Measurements from ENCODE around the gene HDAC4.

GRCh38 chr2:239239607-239240413 is 161.0 kb downstream of the HDAC4 start:
- no peak for TF ChIP-seq REST (IDR thresholded peaks at IDR 0.05; ENCODE audit: insufficient replicate concordance, low read depth)
- no peak for TF ChIP-seq POLR2AphosphoS5 (IDR thresholded peaks at IDR 0.05; ENCODE audit: low read depth)
- TF ChIP-seq CTCF (IDR thresholded peaks at IDR 0.05; ENCODE audit: insufficient read depth, low read length), result no peak
- peak; percentile 57; the same call in 1 of the 2 replicates for TF ChIP-seq SPI1 (IDR thresholded peaks at IDR 0.05; ENCODE audit: borderline replicate concordance, low read depth)
- TF ChIP-seq GABPA (IDR thresholded peaks at IDR 0.05; ENCODE audit: low read depth), result no peak

Measured in HL-60 (cell line).